Measurements from ENCODE around the gene ZCCHC7. TPM values are rescaled to one million over a fixed set of nuclear protein-coding genes. Genes with fewer than 3 reads are reported as not detected.
A peak's percentile ranks its signal among the peaks of the same experiment; 100 is the strongest.
"Not testable (repeated sequence)": the region's sequence is repeated elsewhere in the genome, so short reads cannot be mapped to it uniquely, and the experiment has no call there.

The ZCCHC7 gene
- total and polyA plus RNA-seq, 9 donors = 11.1 to 20.3 (median 12.9) TPM

GRCh38 chr9:37187713-37188439 is 67.5 kb downstream of the ZCCHC7 start:
- Histone ChIP-seq H3K9me3 (replicated peaks; ENCODE audit: control insufficient read depth, low read depth, low read length) (peaks cover 2% of the 10 kb centered on the region), H3K36me3 (ENCODE audit: control insufficient read depth, insufficient read depth, low read length) (peaks cover 5% of the 10 kb centered on the region), H3K4me1 (ENCODE audit: control insufficient read depth, insufficient read depth, low read length) (no peaks in the 10 kb centered on the region), H3K27me3 (ENCODE audit: control insufficient read depth, insufficient read depth, low read length) (no peaks in the 10 kb centered on the region), H3K27ac (ENCODE audit: low read length) (no peak overlapping the region), H3K4me3 (ENCODE audit: low read length) (no peak overlapping the region)
- DNase-seq = no peak
- no CpG with 5 or more reads among the region's 5 CpGs for WGBS (ENCODE audit: insufficient coverage)

- not testable (repeated sequence) for H3K36me3 ChIP-seq (ENCODE audit: control insufficient read depth, insufficient read depth, low read length); H3K4me1 ChIP-seq (ENCODE audit: control insufficient read depth, insufficient read depth, low read length); H3K27ac ChIP-seq (ENCODE audit: low read length); H3K27me3 ChIP-seq (ENCODE audit: control insufficient read depth, insufficient read depth, low read length); H3K9me3 ChIP-seq (replicated peaks; ENCODE audit: control insufficient read depth, low read depth, low read length); DNase-seq; H3K4me3 ChIP-seq (ENCODE audit: low read length)
- WGBS (ENCODE audit: insufficient coverage) = 100% methylated on average over 3 of the region's 13 CpGs
These were observed 70.4 kb downstream of the ZCCHC7 start for GRCh38 chr9:37190739-37191138.

GRCh38 chr9:37191403-37192089 is 71.2 kb downstream of the ZCCHC7 start:
- Histone ChIP-seq H3K4me1 (ENCODE audit: control insufficient read depth, insufficient read depth, low read length) (no peaks in the 10 kb centered on the region), H3K4me3 (ENCODE audit: low read length) (no peak overlapping the region), H3K36me3 (ENCODE audit: control insufficient read depth, insufficient read depth, low read length) (peaks cover 5% of the 10 kb centered on the region), H3K9me3 (replicated peaks; ENCODE audit: control insufficient read depth, low read depth, low read length) (no peaks in the 10 kb centered on the region), H3K27ac (ENCODE audit: low read length) (no peak overlapping the region), H3K27me3 (ENCODE audit: control insufficient read depth, insufficient read depth, low read length) (no peaks in the 10 kb centered on the region)
- WGBS (ENCODE audit: insufficient coverage) = no CpG with 5 or more reads among the region's 4 CpGs
- DNase-seq = no peak

GRCh38 chr9:37192803-37193202 is 72.4 kb downstream of the ZCCHC7 start:
- DNase-seq = no peak
- Histone ChIP-seq H3K4me1 (ENCODE audit: control insufficient read depth, insufficient read depth, low read length) (no peaks in the 10 kb centered on the region), H3K27me3 (ENCODE audit: control insufficient read depth, insufficient read depth, low read length) (no peaks in the 10 kb centered on the region), H3K4me3 (ENCODE audit: low read length) (no peak overlapping the region), H3K27ac (ENCODE audit: low read length) (no peak overlapping the region), H3K36me3 (ENCODE audit: control insufficient read depth, insufficient read depth, low read length) (peaks cover 5% of the 10 kb centered on the region), H3K9me3 (replicated peaks; ENCODE audit: control insufficient read depth, low read depth, low read length) (no peaks in the 10 kb centered on the region)

- Histone ChIP-seq H3K27ac (ENCODE audit: low read length) (no peak overlapping the region), H3K36me3 (ENCODE audit: control insufficient read depth, insufficient read depth, low read length) (no peaks in the 10 kb centered on the region), H3K9me3 (replicated peaks; ENCODE audit: control insufficient read depth, low read depth, low read length) (no peaks in the 10 kb centered on the region), H3K27me3 (ENCODE audit: control insufficient read depth, insufficient read depth, low read length) (no peaks in the 10 kb centered on the region), H3K4me3 (ENCODE audit: low read length) (no peak overlapping the region), H3K4me1 (ENCODE audit: control insufficient read depth, insufficient read depth, low read length) (no peaks in the 10 kb centered on the region)
- DNase-seq = peak; percentile 21
- 74% methylated on average over 3 of the region's 4 CpGs for WGBS (ENCODE audit: insufficient coverage)
These were observed 77.0 kb downstream of the ZCCHC7 start for GRCh38 chr9:37197158-37198038.

GRCh38 chr9:37198039-37198729 is 77.8 kb downstream of the ZCCHC7 start:
- no peak for DNase-seq
- H3K4me1 ChIP-seq (ENCODE audit: control insufficient read depth, insufficient read depth, low read length) = no peaks in the 10 kb centered on the region

GRCh38 chr9:37198831-37199230 is 78.5 kb downstream of the ZCCHC7 start:
- no peaks in the 10 kb centered on the region for H3K4me1 ChIP-seq (ENCODE audit: control insufficient read depth, insufficient read depth, low read length)
- DNase-seq = no peak
- no peaks in the 10 kb centered on the region for H3K9me3 ChIP-seq (replicated peaks; ENCODE audit: control insufficient read depth, low read depth, low read length)
- no peaks in the 10 kb centered on the region for H3K36me3 ChIP-seq (ENCODE audit: control insufficient read depth, insufficient read depth, low read length)
- H3K27me3 ChIP-seq (ENCODE audit: control insufficient read depth, insufficient read depth, low read length) = no peaks in the 10 kb centered on the region
- H3K4me3 ChIP-seq (ENCODE audit: low read length) = no peak overlapping the region
- WGBS (ENCODE audit: insufficient coverage) = no CpG with 5 or more reads among the region's 1 CpG
- no peak overlapping the region for H3K27ac ChIP-seq (ENCODE audit: low read length)

More at GRCh38 chr9:37198039-37198729, 77.8 kb downstream of the ZCCHC7 start:
- WGBS (ENCODE audit: insufficient coverage) = 100% methylated on average over 1 of the region's 2 CpGs
- no peaks in the 10 kb centered on the region for H3K27me3 ChIP-seq (ENCODE audit: control insufficient read depth, insufficient read depth, low read length)
- no peak overlapping the region for H3K27ac ChIP-seq (ENCODE audit: low read length)
- no peaks in the 10 kb centered on the region for H3K36me3 ChIP-seq (ENCODE audit: control insufficient read depth, insufficient read depth, low read length)
- H3K4me3 ChIP-seq (ENCODE audit: low read length) = no peak overlapping the region
- H3K9me3 ChIP-seq (replicated peaks; ENCODE audit: control insufficient read depth, low read depth, low read length) = no peaks in the 10 kb centered on the region

- Histone ChIP-seq H3K36me3 (ENCODE audit: control insufficient read depth, insufficient read depth, low read length) (no peaks in the 10 kb centered on the region), H3K4me3 (ENCODE audit: low read length) (no peak overlapping the region), H3K27me3 (ENCODE audit: control insufficient read depth, insufficient read depth, low read length) (no peaks in the 10 kb centered on the region), H3K4me1 (ENCODE audit: control insufficient read depth, insufficient read depth, low read length) (no peaks in the 10 kb centered on the region), H3K27ac (ENCODE audit: low read length) (no peak overlapping the region), H3K9me3 (replicated peaks; ENCODE audit: control insufficient read depth, low read depth, low read length) (no peaks in the 10 kb centered on the region)
- 89% methylated on average over 1 of the region's 1 CpG for WGBS (ENCODE audit: insufficient coverage)
- no peak for DNase-seq
These were observed 80.1 kb downstream of the ZCCHC7 start for GRCh38 chr9:37200433-37201005.

- Histone ChIP-seq H3K9me3 (replicated peaks; ENCODE audit: control insufficient read depth, low read depth, low read length) (no peaks in the 10 kb centered on the region), H3K4me3 (ENCODE audit: low read length) (no peak overlapping the region), H3K27ac (ENCODE audit: low read length) (no peak overlapping the region), H3K4me1 (ENCODE audit: control insufficient read depth, insufficient read depth, low read length) (no peaks in the 10 kb centered on the region), H3K27me3 (ENCODE audit: control insufficient read depth, insufficient read depth, low read length) (no peaks in the 10 kb centered on the region), H3K36me3 (ENCODE audit: control insufficient read depth, insufficient read depth, low read length) (no peaks in the 10 kb centered on the region)
- no CpG with 5 or more reads among the region's 1 CpG for WGBS (ENCODE audit: insufficient coverage)
- no peak for DNase-seq
These were observed 81.2 kb downstream of the ZCCHC7 start for GRCh38 chr9:37201581-37201980.

Data from muscle of leg (tissue), 11 donors.